ENCODE results near the gene STIMATE. TPM values are rescaled to one million over a fixed set of nuclear protein-coding genes. Genes with fewer than 3 reads are reported as not detected.

The STIMATE gene
- total RNA-seq, 1 donor from 2014 or later = 10.2 TPM

GRCh38 chr3:52829906-52830463, 67.4 kb downstream of the STIMATE start:
- TF ChIP-seq CTCF (IDR thresholded peaks at IDR 0.05) = no peak
- TF ChIP-seq EZH2 (IDR thresholded peaks at IDR 0.05) = no peak
- TF ChIP-seq EZH2phosphoT487 (IDR thresholded peaks at IDR 0.05) = no peak
- DNase-seq (ENCODE audit: low spot score) = no peak
- Histone ChIP-seq H3K4me2 (no peak overlapping the region), H2AFZ (replicated peaks) (no peak overlapping the region), H3K27me3 (no peaks in the 10 kb centered on the region), H3K4me1 (peaks cover 19% of the 10 kb centered on the region), H3K9me3 (ENCODE audit: low read depth) (no peaks in the 10 kb centered on the region), H3F3A (ENCODE audit: low read depth) (peaks cover 5% of the 10 kb centered on the region), H3K4me3 (no peak overlapping the region), H4K20me1 (ENCODE audit: low read depth) (no peaks in the 10 kb centered on the region), H3K9ac (no peak overlapping the region), H3K36me3 (no peaks in the 10 kb centered on the region), H3K27ac (no peak overlapping the region), H3K79me2 (ENCODE audit: low read depth) (no peaks in the 10 kb centered on the region)
- Mint-ChIP-seq H3K4me1 (peaks cover 13% of the 10 kb centered on the region), H3K4me3 (no peak overlapping the region), H3K27ac (no peak overlapping the region), H3K9me3 (no peaks in the 10 kb centered on the region), H3K27me3 (ENCODE audit: insufficient read depth, low read depth) (peaks cover 13% of the 10 kb centered on the region), H3K36me3 (peaks cover 2% of the 10 kb centered on the region)

- TF ChIP-seq EZH2phosphoT487 (IDR thresholded peaks at IDR 0.05) = no peak
- no peak for TF ChIP-seq CTCF (IDR thresholded peaks at IDR 0.05)
- TF ChIP-seq EZH2 (IDR thresholded peaks at IDR 0.05) = no peak
These were observed 67.9 kb downstream of the STIMATE start for GRCh38 chr3:52829482-52829881.

GRCh38 chr3:52827866-52828376, 69.4 kb downstream of the STIMATE start:
- H4K20me1 ChIP-seq (ENCODE audit: low read depth) = no peaks in the 10 kb centered on the region
- H3K27me3 ChIP-seq = no peaks in the 10 kb centered on the region
- no peaks in the 10 kb centered on the region for H3K9me3 ChIP-seq (ENCODE audit: low read depth)
- no peak overlapping the region for H3K27ac ChIP-seq
- H3K36me3 Mint-ChIP-seq = peaks cover 2% of the 10 kb centered on the region
- peaks cover 3% of the 10 kb centered on the region for H3K4me1 Mint-ChIP-seq
- H3F3A ChIP-seq (ENCODE audit: low read depth) = no peaks in the 10 kb centered on the region
- H3K27ac Mint-ChIP-seq = no peak overlapping the region
- peaks cover 6% of the 10 kb centered on the region for H3K4me1 ChIP-seq
- peak; percentile 11 for TF ChIP-seq CTCF (IDR thresholded peaks at IDR 0.05)
- no peak for TF ChIP-seq EZH2phosphoT487 (IDR thresholded peaks at IDR 0.05)
- no peak for TF ChIP-seq EZH2 (IDR thresholded peaks at IDR 0.05)
- H3K9me3 Mint-ChIP-seq = no peaks in the 10 kb centered on the region
- no peak overlapping the region for H3K4me3 Mint-ChIP-seq
- H3K79me2 ChIP-seq (ENCODE audit: low read depth) = no peaks in the 10 kb centered on the region
- no peak overlapping the region for H3K4me3 ChIP-seq
- H3K36me3 ChIP-seq = no peaks in the 10 kb centered on the region
- H3K27me3 Mint-ChIP-seq (ENCODE audit: insufficient read depth, low read depth) = peaks cover 16% of the 10 kb centered on the region
- H2AFZ ChIP-seq (replicated peaks) = no peak overlapping the region
- H3K4me2 ChIP-seq = no peak overlapping the region
- DNase-seq (ENCODE audit: low spot score) = peak; percentile 15
- H3K9ac ChIP-seq = no peak overlapping the region

More at GRCh38 chr3:52829482-52829881, 67.9 kb downstream of the STIMATE start:
- Histone ChIP-seq H3K27me3 (no peaks in the 10 kb centered on the region), H3K4me1 (peaks cover 14% of the 10 kb centered on the region), H3F3A (ENCODE audit: low read depth) (no peaks in the 10 kb centered on the region), H3K36me3 (no peaks in the 10 kb centered on the region), H4K20me1 (ENCODE audit: low read depth) (no peaks in the 10 kb centered on the region), H3K9me3 (ENCODE audit: low read depth) (no peaks in the 10 kb centered on the region), H3K4me3 (no peak overlapping the region), H3K4me2 (no peak overlapping the region), H3K27ac (no peak overlapping the region), H2AFZ (replicated peaks) (no peak overlapping the region), H3K9ac (no peak overlapping the region), H3K79me2 (ENCODE audit: low read depth) (no peaks in the 10 kb centered on the region)
- no peak overlapping the region for H3K27ac Mint-ChIP-seq
- H3K4me3 Mint-ChIP-seq = peak overlapping the region; percentile 43
- no peaks in the 10 kb centered on the region for H3K9me3 Mint-ChIP-seq
- DNase-seq (ENCODE audit: low spot score) = no peak
- H3K27me3 Mint-ChIP-seq (ENCODE audit: insufficient read depth, low read depth) = peaks cover 16% of the 10 kb centered on the region
- H3K36me3 Mint-ChIP-seq = peaks cover 2% of the 10 kb centered on the region
- H3K4me1 Mint-ChIP-seq = peaks cover 8% of the 10 kb centered on the region

Data from neural progenitor cell (in vitro differentiated cells).